ENCODE data around the gene STAM2.
"Not testable (repeated sequence)": the region's sequence is repeated elsewhere in the genome, so short reads cannot be mapped to it uniquely, and the experiment has no call there.

STAM2 gene

DNA sequence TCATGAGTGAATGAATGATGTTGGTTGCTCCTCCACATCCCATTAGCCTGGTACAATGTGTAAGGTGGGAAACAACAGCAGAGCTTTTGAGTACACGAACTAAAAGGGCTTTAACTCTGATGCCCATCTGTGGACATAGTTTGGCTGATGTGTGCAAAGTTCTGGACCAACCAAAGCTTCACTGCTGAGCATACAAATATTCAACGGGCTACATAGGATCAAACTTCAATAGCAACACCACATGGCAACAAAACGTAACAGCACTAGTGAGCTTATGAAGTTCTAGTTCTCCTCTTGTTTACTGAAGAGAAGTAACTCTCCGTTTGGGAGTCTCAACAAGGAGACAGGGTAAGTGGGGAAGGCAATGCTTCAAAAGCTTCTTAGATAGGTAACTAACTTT is 20.4 kb downstream of the STAM2 start:
- Histone ChIP-seq H3K9me3 (replicated peaks in 1 of 11) (peaks cover 27 to 53% (median 45%) of the 10 kb centered on the region in 11 experiments), H3K36me3 (peaks cover 18 to 58% (median 31%) of the 10 kb centered on the region in 11 experiments; a peak in 19 of 22 replicates), H3K4me1 (no peaks in the 10 kb centered on the region), H4K20me1 (peaks cover 0 to 75% (median 26%) of the 10 kb centered on the region in 11 experiments; a peak in 13 of 22 replicates), H3K9ac (no peak overlapping the region), H3K27ac (no peak overlapping the region), H3K4me2 (no peak overlapping the region), H3K4me3 (no peak overlapping the region), H3K27me3 (no peaks in the 10 kb centered on the region)
- TF ChIP-seq Cebpa-rat (IDR thresholded peaks at IDR 0.05), result no peak

DNA sequence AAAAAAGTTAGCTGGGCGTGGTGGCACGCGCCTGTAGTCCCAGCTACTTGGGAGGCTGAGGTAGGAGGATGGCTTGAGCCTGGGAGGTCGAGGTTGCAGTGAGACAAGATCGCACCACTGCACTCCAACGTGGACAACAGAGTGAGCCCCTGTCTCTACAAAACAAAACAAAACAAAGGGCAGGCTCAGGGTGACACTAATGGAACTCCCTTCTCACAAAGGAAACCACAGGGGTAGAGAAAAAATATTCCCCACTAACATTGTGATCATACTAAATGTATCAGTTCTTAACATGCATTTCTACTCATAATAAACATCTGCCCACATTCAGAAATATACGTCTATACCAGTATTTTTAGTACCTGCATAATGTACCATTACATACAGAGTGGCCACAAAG is 21.1 kb downstream of the STAM2 start:
- Histone ChIP-seq H3K27me3 (no peaks in the 10 kb centered on the region), H3K4me3 (no peak overlapping the region)
- TF ChIP-seq Cebpa-rat (IDR thresholded peaks at IDR 0.05), result no peak

DNA sequence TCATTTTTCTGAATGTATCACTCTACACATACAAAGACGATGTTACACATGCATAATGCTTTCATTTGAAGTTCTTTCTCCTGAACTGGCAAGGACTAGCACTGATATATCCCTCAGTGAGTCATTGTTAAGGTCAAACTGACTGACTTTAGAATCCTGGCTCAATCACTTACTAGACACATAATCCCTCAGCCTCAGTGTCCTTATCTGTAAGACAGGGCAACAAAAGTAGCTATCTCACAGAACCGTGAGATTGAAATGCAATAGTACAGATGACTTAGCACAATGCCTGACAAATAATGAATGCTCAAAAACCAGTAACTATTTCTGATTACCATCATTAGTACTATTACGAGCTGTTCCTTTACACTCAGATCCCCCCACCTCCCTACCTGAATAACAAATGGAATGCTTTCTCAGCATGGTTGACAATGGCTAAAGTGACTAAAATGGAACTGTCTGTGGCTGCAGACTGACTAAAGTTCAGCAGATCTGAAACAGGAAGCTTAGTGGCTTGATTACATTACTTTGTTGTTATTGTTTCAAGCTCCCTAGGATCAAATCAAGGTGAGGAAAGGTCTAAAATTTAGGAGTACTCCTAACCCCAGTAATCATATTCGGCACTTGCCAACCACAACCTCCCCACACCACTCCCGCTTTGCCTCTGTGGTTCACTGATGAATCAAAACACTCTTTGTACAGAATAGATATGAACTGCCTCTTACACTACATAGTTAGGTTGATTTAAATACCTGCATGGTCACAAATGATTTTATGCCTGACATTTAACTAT is 40.9 kb downstream of the STAM2 start:
- Histone ChIP-seq H3K4me1 (no peaks in the 10 kb centered on the region), H4K20me1 (no peaks in the 10 kb centered on the region), H3K9me3 (replicated peaks in 1 of 11) (no peaks in the 10 kb centered on the region), H3K27ac (no peak overlapping the region), H3K4me2 (no peak overlapping the region), H3K36me3 (peaks cover 7 to 63% (median 22%) of the 10 kb centered on the region in 11 experiments; a peak in 18 of 22 replicates), H3K27me3 (no peaks in the 10 kb centered on the region), H3K9ac (no peak overlapping the region), H3K4me3 (no peak overlapping the region)
- no peak for TF ChIP-seq Cebpa-rat (IDR thresholded peaks at IDR 0.05)

More for the DNA sequence above, 21.1 kb downstream of the STAM2 start:
- Histone ChIP-seq H4K20me1 (peaks cover 0 to 83% (median 26%) of the 10 kb centered on the region in 11 experiments; a peak in 13 of 22 replicates), H3K4me2 (no peak overlapping the region), H3K9me3 (replicated peaks in 1 of 11) (peaks cover 20 to 45% (median 37%) of the 10 kb centered on the region in 11 experiments), H3K36me3 (peaks cover 19 to 62% (median 34%) of the 10 kb centered on the region in 11 experiments; a peak in 20 of 22 replicates), H3K4me1 (no peaks in the 10 kb centered on the region), H3K9ac (no peak overlapping the region), H3K27ac (no peak overlapping the region)

DNA sequence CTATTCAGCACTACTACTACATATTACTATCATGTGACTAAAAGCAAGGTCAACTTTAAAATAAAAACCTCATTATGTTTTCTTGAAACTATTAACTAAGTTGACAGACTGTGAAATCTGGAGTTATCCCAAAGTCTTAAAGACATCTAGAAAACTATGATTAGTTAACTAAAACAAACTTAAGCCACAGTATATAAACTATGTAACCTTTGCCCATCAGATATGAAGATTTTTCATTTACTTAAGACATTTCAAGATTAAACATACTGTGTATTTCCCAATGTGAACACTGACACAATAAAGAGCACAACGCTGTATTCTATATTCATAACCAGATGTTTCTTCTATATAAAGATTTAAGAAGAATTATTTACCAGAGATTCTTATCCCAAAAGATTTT is 43.3 kb downstream of the STAM2 start:
- Histone ChIP-seq H3K4me1 (no peaks in the 10 kb centered on the region), H3K36me3 (peaks cover 13 to 74% (median 22%) of the 10 kb centered on the region in 11 experiments; a peak in 19 of 22 replicates), H3K9ac (no peak overlapping the region), H3K4me2 (no peak overlapping the region), H3K27ac (no peak overlapping the region), H4K20me1 (no peaks in the 10 kb centered on the region; a peak in 1 of 22 replicates), H3K9me3 (replicated peaks in 1 of 11) (no peaks in the 10 kb centered on the region), H3K27me3 (no peaks in the 10 kb centered on the region), H3K4me3 (no peak overlapping the region)
- TF ChIP-seq Cebpa-rat (IDR thresholded peaks at IDR 0.05), result no peak

DNA sequence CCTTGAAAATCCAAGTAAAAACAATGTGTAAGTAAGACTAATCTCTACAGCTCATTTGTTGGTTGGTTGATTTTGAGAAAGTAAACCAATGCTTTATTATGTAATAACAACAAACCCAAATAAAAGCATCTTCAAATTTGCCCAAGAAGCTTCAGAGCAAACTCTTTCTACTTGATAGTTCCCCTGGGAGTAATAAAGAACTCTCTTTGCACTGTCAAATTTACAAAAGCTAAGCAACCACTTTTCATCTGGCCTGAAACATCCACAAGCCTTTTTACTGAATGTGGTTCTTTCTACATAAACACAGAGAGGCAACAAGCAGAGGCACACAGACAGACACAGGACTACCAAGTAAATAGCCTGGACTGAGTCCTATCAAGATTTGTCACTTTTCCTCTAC is 47.9 kb downstream of the STAM2 start:
- Histone ChIP-seq H3K9me3 (replicated peaks in 1 of 11) (no peaks in the 10 kb centered on the region), H3K36me3 (peaks cover 33 to 97% (median 48%) of the 10 kb centered on the region in 11 experiments), H3K4me1 (no peaks in the 10 kb centered on the region), H3K9ac (no peak overlapping the region), H4K20me1 (no peaks in the 10 kb centered on the region; a peak in 1 of 22 replicates), H3K4me2 (no peak overlapping the region), H3K27ac (no peak overlapping the region), H3K27me3 (no peaks in the 10 kb centered on the region), H3K4me3 (no peak overlapping the region)
- no peak for TF ChIP-seq Cebpa-rat (IDR thresholded peaks at IDR 0.05)

DNA sequence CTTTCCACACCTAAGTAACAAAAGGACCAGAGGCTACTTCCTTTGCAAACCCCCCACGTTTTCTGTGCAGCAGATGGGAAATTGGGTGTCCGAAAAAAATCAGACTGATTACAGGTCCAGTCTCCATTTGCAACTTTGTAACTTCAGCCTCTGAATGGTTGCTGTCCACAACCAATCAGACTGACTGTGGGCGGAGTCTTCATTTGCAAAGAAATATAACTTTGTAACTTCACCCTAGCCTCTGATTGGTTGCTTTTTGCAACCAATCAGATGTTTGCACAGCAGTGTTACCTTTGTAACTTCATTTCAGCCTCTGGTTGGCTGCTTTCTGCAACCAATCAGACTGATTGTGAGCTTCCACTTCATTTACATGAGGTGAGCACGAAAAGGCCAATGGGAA is 48.9 kb downstream of the STAM2 start:
- no peak overlapping the region for H3K4me2 ChIP-seq
- H3K9me3 ChIP-seq (replicated peaks in 1 of 11), result no peaks in the 10 kb centered on the region
- TF ChIP-seq Cebpa-rat (IDR thresholded peaks at IDR 0.05), result no peak
- H3K4me3 ChIP-seq, result no peak overlapping the region
- no peaks in the 10 kb centered on the region; a peak in 1 of 22 replicates for H4K20me1 ChIP-seq
- H3K4me1 ChIP-seq, result no peaks in the 10 kb centered on the region
- no peak overlapping the region for H3K27ac ChIP-seq
- H3K36me3 ChIP-seq, result peaks cover 34 to 99% (median 51%) of the 10 kb centered on the region in 11 experiments
- no peaks in the 10 kb centered on the region for H3K27me3 ChIP-seq
- no peak overlapping the region for H3K9ac ChIP-seq

DNA sequence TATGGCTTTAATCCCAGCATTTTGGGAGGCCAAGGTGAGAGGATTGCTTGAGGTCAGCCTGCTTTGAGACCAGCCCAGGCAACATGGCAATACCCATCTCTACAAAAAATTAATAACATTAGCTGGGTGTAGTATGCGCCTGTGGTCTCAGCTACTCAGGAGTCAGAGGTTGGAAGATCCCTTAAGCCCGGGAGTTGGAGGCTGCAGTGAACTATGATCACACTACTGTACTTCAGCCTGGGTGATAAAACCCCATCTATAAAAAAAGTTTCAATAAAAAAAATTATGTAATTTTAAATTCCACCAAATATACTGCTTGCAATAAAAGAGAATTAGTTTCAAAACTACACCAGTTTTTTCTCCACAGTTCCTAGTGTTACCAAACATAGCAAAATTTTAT is 53.4 kb downstream of the STAM2 start:
- H3K4me3 ChIP-seq, result no peak overlapping the region
- no peaks in the 10 kb centered on the region for H3K9me3 ChIP-seq (replicated peaks in 1 of 11)
- no peak overlapping the region for H3K9ac ChIP-seq
- H3K4me2 ChIP-seq, result no peak overlapping the region
- no peaks in the 10 kb centered on the region for H3K4me1 ChIP-seq
- H3K27ac ChIP-seq, result no peak overlapping the region
- no peak for TF ChIP-seq Cebpa-rat (IDR thresholded peaks at IDR 0.05)
- no peaks in the 10 kb centered on the region for H3K27me3 ChIP-seq
- H4K20me1 ChIP-seq, result no peaks in the 10 kb centered on the region
- H3K36me3 ChIP-seq, result peaks cover 29 to 82% (median 56%) of the 10 kb centered on the region in 11 experiments

DNA sequence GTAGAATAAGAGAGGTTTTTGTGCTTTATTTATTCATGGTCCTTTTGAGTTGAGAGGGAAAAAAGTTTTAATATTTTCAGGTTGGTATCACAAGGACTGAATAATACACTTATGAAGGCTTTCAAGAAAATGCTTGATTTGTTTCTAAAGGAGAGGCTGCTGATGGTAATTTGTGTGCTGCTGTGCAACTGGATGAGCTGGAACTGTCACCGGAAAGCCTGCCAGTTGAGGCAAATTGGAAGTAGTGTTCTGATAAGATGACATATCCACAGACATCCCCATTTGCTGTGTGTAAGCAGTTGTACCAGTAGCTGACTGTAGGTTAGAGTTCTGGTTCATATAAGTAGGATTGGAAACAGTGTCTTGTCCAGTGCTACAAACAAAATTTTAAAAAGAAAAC is 55.1 kb downstream of the STAM2 start:
- H4K20me1 ChIP-seq, result no peaks in the 10 kb centered on the region
- peaks cover 20 to 75% (median 45%) of the 10 kb centered on the region in 11 experiments for H3K36me3 ChIP-seq
- no peaks in the 10 kb centered on the region for H3K4me1 ChIP-seq
- H3K4me3 ChIP-seq, result no peak overlapping the region
- TF ChIP-seq Cebpa-rat (IDR thresholded peaks at IDR 0.05), result no peak
- H3K9ac ChIP-seq, result no peak overlapping the region
- H3K4me2 ChIP-seq, result no peak overlapping the region
- H3K9me3 ChIP-seq (replicated peaks in 1 of 11), result no peaks in the 10 kb centered on the region
- no peaks in the 10 kb centered on the region for H3K27me3 ChIP-seq
- no peak overlapping the region for H3K27ac ChIP-seq

DNA sequence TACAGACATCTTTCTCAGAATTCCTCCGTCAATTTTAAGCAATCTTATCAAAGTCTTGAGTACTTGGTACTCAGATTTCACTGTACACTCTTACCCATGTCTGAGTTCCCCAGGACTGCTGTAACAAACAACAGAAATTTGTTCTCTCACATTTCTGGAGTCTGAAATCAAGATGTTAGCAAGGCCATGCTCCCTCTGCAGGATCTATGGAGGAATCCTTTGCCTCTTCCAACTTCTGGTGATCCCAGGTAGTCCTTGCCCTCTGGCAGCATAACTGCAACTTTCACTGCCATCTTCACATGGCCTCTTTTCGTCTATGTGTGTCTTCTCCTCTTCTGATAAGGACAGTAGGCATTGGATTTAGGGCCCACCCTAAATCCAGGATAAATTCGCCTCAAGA is 59.6 kb downstream of the STAM2 start:
- Histone ChIP-seq H3K4me1 (no peaks in the 10 kb centered on the region), H3K4me3 (no peak overlapping the region), H4K20me1 (no peaks in the 10 kb centered on the region), H3K36me3 (peaks cover 2 to 33% (median 19%) of the 10 kb centered on the region in 11 experiments; a peak in 17 of 22 replicates), H3K27me3 (no peaks in the 10 kb centered on the region), H3K27ac (no peak overlapping the region), H3K4me2 (no peak overlapping the region), H3K9ac (no peak overlapping the region), H3K9me3 (replicated peaks in 1 of 11) (no peaks in the 10 kb centered on the region)
- TF ChIP-seq Cebpa-rat (IDR thresholded peaks at IDR 0.05), result no peak

DNA sequence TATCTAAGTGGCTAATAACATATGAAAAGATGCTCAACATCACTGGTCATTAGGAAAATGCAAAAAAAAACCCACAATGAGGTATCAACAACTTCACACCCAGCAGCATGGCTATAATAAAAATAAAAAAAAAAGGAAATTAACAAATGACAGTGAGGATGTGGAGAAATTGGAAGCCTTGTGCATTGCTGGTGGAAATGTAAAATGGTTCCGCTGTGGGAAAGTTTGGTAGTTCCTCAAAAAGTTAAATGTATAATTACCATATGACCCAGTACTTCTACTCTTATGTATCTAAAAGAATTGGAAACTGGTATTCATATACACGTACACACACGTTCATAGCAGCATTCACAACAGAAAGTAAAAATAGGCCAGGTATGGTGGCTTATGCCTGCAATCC is 61.2 kb downstream of the STAM2 start:
- no peak for TF ChIP-seq Cebpa-rat (IDR thresholded peaks at IDR 0.05)
- Histone ChIP-seq H3K4me1 (no peaks in the 10 kb centered on the region), H3K9ac (no peak overlapping the region), H3K27ac (no peak overlapping the region), H3K4me3 (no peak overlapping the region), H3K4me2 (no peak overlapping the region), H3K27me3 (no peaks in the 10 kb centered on the region), H3K9me3 (replicated peaks in 1 of 11) (no peaks in the 10 kb centered on the region), H4K20me1 (no peaks in the 10 kb centered on the region), H3K36me3 (peaks cover 0 to 17% (median 4%) of the 10 kb centered on the region in 11 experiments; a peak in 7 of 22 replicates)

DNA sequence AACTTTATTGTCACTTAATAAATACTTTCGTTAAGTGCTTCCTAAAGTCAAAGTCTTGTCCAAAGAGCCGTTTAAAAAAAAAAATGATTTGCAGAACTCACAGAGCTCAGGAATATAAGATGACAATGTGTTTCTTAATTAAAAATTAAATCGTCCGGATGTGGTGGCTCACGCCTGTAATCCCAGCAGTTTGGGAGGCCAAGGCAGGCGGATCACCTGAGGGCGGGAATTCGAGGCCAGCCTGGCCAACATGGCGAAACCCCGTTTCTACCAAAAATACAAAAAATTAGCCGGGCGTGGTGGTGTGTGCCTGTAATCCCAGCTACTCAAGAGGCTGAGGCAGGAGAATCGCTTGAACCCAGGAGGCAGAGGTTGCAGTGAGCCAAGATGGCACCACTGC is 68.4 kb downstream of the STAM2 start:
- not testable (repeated sequence) for H3K27ac ChIP-seq; H3K4me2 ChIP-seq; H3K27me3 ChIP-seq; H3K36me3 ChIP-seq; H3K4me1 ChIP-seq; H3K9me3 ChIP-seq (replicated peaks in 1 of 11); H3K9ac ChIP-seq; H4K20me1 ChIP-seq; H3K4me3 ChIP-seq

Measured in BLaER1 treated with 17β-estradiol and CSF1 and Interleukin-3, amounts not matched to agents 10 nM and 100 nM (cell line).